RPMI7951 (cell line): ENCODE measurements around the gene TBRG4. TPM values are rescaled to one million over a fixed set of nuclear protein-coding genes. Genes with fewer than 3 reads are reported as not detected.

Experiments used
- DNase-seq: peaks from one replicate; pipeline ENCODE4 v3.0.0-alpha.2; 2012; ENCODE audit warnings: low read depth
- total RNA-seq: library from RNA; depleted of rRNA; stranded (reverse); fragments of >200 nt; shearing (Covaris generic); gene quantifications from 2 replicates; pipeline ENCODE4 v1.2.3, GENCODE V29; 2014

TBRG4 gene
- total RNA-seq, 1 experiment from 2014 or later = 94.0 TPM

DNA sequence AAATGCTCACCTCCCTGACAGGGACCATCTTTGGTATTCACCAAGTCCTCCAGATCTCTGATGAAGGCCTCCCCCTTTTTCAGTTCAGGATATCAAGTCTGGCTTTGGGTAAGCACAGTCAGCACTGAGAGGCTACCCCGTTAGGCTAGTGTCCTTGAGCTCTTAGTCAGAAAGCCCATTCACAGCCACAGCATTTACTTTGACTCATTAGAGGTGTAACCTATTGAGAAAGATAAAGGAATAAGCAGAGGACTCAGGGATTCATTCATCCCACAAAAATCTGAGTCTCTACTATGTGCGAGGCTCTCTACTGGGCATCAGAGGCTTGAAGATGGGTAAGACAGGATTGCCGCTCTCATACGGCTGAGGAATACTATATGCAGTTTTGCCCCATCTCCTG, 32.1 kb upstream of the TBRG4 start:
- no peak for DNase-seq

DNA sequence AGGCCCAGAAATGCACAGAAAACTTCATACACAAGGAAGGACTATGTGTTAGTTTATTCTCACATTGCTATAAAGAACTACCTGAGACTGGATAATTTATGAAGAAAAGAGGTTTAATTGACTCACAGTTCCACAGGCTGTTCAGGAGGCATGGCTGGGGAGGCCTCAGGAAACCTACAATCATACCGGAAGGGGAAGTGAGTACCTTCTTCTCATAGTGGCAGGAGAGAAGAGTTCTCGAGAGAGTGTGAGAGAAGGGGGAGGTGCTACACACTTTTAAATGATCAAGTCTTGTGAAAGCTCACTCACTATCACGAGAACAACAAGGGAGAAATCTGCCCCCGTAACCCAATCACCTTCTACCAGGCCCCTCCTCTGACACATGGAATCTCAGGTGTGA, 29.3 kb upstream of the TBRG4 start:
- DNase-seq = no peak

DNA sequence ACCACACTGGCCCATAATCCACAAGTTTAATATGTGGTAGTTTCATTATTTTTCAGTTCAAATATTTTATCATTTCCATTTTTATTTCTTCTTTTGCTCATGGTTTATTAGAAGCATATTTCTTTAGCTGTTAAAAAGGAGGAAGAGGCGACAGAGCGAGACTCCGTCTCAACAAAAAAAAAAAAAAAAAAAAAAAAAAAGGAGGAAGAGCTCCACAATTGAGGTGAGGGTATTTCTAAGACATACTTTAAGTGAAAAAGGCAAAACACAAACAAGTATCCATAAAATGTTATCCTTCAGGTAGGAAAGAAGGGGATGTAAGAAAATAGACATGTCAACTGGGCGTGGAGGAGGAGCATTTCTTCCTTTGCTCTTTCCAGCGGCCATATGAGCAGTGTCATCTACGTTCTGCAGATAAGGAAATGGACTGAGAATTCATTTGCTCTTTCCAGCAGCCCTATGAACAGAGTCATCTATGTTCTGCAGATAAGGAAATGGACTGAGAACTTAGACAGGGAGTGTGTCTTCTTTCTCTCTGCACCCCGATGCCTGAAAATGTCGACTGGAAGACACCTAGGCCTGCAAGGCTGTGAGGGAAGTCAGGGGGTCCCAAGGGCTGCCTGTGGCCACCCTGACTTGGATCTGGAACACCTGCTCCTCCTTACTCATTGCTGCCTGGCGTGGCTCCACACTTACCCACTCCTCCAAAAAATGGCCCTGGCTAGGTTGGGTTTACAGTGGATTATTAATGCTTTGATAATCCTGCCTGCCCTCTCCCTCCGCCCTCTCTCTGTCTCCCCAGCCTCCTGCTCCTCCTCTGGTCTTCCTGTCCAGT, 27.2 kb upstream of the TBRG4 start:
- no peak for DNase-seq

DNA sequence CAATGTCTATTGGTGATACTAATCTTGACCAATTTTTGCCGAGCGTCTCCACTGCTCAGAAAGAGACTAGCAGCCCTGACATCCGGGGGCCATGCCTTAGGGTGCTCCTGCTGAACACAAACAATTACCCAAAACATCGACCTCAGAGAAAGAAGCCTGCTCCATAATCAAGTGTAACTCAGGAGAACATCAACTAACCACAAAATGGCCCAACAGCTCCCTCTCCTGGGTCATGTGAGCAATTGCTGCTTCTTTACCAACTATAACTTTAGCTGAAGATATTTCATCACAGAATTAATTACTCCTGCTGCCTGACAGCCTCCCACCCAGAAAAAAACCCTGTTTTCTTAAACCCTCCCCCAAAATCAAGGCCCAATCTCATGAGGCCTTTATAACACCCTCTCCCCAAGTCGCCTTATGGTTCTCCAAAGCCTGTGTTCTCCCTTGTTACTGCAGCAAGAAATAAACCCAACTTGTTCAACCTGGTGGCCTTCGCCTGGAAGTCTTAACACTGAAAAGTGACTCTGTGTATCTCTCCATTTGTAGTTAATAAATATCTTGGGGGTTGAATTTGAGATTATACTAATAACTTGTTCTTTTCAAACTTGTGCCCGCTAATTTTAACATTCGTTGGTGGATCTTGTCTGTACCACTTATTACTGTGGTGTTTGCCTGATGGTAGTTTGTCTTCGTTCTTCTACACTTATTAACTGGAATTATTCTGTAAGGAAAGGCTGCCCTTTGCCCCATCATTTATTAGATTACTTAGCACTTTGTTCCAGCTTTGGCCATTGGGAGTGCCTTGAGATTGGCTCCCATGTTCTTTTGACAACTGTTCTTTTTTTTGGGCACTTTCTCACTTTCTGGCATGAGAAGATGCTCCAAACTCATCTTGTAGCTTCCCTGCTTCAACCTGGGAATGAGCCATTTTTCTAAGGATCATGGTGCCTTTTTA, 24.9 kb upstream of the TBRG4 start:
- peak; percentile 78 for DNase-seq

DNA sequence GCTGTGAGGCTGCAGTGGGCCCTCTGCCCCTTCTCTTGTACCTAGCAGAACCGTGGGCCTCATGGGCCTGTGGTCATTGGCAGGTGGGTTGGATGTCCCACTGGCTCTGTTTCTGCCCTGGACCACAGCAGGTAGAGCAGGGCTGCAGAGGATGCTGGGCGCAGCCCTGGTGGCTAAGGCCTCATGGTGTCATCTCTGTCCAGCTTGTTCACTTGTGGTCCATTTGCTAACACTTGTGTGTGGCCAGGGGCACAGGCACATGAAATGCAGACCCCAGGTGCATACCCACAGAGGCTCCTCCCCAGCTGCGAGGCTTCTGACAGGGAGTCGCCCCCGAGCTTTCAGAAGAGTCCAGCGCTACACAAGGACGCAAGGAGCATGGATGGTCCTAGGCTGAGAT, 22.4 kb upstream of the TBRG4 start:
- no peak for DNase-seq

DNA sequence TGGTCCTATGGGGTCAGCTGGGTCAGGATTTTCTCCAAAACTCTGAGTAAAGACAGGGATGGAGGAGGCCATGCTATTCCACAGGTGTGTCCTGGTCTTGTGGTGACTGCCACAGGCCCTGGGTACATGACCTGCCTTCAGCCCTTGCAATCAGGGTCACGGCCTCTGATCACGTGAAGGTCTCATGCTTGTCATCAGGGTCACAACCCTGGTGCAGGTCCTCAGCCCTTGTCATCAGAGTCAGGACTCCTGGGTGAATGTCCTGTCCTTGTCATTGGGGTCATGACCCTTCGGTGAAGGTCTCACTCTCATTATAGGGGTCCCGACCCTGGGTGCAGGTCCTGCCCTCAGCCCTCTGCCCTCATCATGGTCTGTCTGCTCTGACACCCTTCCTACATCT, 21.9 kb upstream of the TBRG4 start:
- no peak for DNase-seq

DNA sequence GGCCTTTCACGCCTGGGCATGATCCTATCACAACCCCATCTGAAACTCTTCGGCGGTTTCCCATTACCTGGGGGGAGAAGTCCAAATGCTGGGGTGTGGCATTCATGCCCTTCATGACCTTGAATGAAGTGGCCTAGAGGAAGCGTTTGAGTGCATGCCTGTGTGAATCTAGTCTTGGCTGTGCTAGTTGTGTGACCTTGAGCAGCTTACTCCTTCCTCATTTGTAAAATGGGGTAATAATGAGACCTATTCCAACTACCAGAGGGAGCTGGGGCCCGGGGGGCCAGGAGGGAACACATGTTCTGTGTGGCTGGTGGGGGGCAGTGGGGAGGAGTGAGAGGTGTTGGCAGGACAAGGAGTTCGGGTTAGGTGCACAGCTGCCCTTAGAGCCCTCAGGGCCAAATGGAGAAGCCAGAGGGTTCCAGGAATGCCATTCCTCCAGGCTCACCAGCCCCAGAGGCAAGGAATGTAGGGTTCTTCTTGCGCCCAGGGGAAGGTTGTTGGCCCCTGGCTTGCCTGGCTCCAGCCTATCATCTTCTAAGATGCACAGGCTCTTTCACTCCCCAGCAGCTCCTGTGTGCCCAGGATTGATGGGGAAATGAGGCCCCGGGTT, 21.3 kb upstream of the TBRG4 start:
- DNase-seq = no peak

DNA sequence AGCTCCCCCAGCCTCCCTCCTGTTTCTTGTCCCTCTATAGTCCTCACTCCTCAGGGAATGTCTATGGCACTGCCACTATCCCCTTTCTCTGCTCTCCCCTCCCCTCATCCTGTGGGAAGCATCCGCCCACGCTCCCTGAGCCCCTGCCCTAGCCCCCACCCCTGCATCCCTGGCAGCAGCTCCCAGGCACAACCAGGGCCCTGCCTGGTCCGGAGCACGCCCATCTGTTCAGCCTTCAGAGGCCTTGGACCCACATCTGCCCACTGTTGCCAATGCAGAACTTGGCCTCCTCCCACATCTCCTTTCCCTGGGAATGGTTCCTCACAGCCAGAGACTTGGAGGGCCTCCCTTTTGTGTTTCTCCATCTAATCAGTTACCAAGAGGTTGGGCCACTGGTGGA, 20.4 kb upstream of the TBRG4 start:
- no peak for DNase-seq

DNA sequence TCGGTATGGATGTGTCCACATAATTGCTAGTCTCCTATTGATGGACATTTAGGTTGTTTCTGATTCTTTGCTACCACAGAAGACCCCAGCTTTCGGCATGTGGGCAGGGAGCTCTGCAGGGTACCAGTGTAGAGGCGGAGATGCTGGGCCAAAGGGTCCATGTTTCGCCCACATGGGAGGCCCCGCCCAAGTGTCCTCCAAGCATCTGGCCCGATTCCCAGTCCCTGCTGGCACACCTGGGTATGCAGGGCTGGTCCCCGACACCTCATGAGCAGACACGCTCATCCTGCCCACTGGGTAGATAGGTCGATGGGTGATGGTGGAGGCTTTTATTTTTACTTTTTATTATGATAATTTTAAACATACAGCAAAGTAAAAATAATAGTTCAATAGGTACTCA, 19.4 kb upstream of the TBRG4 start:
- DNase-seq = no peak

DNA sequence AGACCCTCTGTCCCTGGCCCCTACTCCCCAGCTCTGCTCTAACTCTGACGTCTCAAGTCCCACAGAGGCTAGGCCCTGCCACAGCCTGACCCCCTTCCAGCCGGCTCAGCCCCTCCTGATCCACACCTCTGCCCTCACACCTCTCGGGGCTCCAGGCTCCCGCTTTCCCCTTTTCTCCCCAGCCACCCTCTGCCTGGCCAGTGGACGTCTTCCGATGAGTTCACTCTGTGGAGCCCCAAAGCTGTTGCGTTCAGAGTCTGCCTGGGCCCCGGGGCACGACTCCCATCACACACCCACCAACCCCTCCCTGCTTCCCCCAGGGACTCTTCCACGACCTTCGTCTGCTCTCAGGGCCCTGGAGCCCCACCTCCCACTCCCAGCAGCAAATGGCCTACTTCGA, 18.4 kb upstream of the TBRG4 start:
- DNase-seq = no peak

DNA sequence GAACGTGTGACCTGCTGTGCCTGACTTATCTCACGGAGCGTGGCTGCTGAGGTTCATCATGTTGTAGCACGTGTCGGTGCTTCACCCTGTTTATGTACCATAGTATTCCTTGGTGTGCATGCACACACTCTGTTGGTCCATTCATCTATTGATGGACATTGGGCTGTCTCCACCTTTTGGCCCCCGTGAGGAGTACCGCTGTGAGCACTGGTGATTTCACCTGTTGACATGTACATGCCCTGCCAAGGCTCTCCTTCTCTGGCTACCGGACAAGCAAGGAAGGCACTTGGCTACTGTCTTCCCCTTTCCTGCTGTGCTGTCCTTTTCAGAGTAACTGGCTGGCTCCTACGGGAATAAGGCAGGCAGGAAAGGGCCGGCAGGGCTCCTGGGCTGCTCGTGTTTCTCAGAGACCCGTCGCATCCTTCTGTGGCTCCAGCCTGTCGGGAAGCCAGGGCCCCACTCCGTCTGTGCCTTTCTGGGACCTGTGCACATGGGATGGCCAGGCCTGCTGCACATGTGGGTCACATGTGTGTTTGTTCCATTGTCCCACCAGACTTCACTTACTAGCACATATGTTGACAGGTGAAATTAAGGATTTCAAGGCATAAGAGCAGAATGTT, 17.8 kb upstream of the TBRG4 start:
- DNase-seq = no peak

DNA sequence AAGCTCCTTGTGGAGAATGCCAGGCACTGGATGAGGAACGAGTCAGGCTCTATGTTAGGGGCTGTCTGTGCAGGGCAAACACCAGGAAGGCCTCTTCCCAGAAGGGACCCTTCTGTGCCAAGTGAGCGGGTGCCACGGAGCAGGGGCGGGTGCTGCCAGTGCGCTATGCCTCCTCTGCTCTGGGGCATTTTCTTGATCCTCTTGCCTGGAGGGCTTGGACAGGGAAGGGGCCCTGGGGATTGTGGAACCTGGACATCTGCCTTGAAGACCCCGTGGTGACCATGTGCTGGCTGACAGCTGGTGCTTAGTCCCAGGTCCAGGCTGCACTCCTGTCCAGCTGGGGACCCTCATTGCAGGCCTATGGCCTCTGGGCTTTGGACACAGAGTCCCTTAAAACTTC, 15.4 kb upstream of the TBRG4 start:
- DNase-seq = no peak

DNA sequence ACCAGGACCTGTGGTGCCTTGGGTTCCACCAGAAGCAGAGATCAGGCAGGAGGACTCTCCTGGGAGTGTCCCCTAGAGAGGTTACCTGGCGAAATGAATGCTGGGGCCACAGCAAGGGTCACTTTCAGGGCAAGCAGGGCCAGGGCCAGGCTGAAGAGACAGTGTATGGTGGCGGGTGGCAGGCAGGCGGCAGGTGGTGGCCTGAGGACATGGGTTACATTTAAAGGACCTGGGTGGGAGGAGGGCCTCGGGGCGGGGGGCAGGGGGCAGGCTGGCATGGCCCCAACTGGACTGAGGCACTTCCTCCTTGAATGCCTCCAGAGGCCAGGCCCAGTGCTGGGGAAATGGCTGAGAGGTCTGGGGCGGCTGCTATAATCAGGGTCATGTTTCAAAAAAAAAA, 14.7 kb upstream of the TBRG4 start:
- DNase-seq = no peak

DNA sequence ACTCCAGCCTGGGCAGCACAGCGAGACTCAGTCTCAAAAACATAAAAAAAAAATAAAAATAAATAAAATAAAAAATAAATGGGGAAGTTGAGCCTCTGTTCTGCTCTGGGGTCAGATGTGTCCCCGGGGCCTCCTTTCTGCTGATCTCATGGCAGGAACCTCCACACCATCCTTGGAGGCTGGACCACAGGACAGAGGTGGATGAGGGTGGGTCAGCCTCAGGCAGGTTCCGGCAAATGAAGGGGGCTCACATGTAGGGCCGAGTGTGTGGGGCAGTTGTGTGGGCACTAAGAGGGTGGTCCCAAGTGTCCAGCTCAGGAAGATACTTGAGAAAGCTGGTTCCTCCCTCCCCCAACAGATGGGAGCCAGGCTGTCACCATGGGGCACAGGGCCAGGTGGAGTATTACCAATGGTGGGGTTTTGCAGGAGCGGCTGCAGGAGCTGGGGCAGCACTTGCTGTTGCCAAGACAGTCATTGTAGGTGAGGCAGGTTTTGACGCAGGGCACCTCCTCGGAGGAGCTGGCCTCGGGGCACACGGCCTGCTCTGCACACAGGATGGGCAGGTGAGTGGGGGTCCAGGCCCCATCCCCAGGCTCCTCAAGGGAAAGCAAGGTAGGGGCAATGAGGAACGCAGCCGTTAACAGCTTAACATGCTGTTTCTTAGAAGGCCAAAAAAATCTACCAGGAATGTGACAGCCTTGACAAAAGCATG, 13.9 kb upstream of the TBRG4 start:
- no peak for DNase-seq

DNA sequence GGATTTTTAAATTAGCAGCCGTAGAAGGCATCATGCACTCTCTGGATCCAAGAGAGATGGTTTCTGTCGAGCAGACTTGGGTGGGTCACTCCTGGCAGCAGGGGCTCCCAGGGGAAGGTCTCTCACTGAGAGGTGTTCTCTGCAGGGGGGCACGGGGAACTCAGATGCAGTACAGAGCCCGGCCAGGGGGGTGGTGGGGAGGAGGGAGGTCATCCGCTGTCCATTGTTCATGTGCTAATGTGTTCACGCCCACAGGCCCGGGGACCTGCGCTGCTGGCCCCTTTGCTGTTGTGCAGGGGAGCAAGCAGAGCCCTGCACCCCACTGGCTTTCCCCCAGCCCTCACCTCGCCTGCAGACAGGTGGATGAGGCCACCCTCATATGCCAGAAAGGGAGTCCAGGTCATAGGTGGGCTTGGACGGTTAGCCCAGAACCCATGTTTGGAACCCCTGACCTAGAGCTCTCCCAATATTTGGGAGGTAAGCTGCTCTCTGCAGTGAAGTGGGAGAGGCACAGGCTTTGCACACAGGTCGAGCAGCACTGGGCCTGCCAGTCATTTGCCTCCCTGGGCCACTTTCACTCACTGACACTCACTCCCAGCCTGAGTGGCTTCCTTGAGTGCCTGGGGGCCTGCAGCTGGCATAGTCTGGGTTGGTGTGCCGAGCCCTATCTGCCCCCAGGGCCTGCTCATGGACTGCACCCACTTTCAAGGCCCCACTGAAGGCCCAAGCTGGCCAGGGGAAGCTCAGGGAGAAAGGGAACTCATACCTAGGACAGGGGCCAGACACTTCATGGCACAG, 12.6 kb upstream of the TBRG4 start:
- DNase-seq = no peak

DNA sequence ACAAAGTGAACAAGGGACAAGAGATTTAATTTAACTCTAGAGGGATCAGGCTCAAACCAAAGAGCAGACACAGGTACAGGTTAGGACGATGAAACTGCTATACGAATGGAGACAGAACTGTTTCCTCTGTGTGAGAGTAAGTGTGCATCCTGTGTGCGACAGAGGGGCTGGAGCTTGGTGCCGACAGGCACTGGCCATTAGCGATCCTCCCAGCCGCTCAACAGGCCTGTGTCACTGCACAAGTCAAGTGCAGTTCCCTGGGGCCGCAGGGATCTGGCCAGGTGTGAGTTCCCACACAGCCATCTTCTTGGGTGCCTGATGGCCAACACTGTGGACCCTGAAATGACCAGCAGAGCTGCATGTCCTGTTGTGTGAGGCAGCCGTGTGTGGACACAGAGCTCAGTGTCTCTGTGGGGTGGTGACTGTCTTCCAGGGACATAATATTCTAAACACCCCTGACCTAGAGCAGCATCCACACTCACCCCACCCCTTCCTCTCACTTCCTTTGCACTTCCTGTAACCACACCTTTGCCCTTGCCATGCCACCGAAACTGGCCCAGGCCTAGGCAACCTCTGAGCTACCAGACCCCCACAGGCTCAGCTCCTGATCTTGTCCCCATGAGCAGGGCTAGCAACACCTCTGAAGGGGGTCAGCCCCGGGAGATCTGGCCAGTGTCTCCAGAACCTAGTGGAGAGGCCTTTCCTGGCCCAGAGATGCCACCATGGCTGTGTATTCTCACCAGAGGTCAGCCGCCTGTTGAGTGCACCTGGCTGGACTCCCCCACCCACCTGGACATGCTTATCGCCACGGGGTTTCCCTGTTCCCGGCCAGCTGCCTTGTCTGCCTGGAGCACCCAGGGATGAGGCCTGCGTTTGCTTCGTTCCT, 11.7 kb upstream of the TBRG4 start:
- no peak for DNase-seq

DNA sequence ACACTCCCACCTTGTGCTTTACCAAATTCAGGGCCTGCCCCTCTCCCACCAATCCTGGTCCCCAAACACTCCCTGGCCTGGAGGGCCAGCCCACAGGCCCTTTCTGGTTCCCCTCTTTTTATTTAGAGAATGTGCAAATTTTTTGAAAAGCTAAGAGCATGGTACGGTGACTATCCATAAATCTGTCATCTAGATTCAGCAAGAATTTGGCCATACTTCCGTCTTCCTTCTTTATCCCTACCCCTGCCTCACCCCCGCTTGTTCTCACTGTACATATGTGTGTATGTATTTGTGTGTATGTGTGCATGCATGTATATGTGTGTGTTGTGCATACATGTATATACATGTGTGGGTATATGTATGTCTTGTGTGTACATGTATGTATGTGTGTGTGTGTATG, 8.1 kb upstream of the TBRG4 start:
- no peak for DNase-seq

DNA sequence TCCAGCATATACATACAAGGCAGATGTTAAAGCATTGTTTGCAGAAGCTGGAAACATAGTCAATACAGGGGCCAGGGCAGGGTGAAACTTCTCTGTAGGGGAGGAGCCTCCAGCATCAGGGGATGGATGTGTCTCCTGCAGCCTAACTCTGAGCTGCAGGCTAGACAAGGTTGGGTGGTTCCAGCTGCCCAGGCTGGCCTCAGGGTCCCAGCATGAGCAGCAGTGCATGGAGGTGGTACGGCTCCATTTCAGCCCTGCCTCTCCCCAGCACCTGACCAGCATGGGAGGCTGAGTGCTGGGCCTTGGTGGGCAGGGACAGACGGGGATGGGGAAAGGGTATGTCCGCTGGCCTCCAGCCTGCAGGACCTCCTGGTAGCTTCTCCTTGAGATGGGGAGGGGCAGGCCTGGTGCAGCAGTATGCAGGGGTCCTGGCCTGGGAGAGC, 7.4 kb upstream of the TBRG4 start:
- DNase-seq = no peak

DNA sequence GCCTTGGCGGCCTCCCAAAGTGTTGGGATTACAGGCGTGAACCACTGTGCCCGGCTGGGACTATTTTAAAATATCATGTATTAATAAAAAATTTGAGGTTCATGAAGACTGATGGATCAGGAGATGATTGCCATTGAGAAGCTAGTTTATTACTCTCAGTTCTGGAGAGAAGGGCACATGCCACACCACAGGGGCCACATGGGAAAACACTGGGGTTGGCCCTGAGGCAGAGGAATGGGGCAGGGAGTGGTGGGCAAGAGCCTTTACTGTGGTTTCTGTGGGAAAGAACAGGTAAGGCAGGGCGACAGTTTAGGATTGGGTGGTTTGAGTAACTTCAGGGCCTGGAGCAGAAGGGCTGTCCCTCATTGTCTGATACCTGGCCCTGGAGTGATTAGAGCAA, 6.8 kb upstream of the TBRG4 start:
- no peak for DNase-seq

DNA sequence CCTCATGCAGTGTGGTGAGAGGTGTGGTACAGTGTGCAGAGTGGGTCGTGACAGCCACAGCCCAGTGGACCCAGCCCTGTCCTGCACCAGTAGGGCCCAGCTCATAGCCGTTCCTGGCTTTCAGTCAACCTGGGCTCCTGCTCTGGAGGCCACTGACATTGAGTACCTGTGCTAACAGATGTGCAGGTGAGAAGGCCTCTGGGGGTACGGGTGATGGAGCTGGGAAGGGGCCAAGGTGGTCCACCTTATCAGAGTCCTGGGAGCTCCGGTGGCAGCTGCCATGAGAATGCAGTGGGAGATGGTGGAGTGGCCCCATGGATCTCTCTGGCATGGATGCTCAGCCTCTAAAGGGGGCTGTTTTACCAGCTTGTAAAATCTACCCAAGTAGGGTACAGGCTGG, 6.1 kb upstream of the TBRG4 start:
- DNase-seq = no peak
